Tibial artery (tissue), 4 donors: ENCODE results near the gene UBE2G2.

ENCODE experiments used
- DNase-seq, 2 donors: peaks; one replicate each; pipeline ENCODE4 v3.0.0-alpha.2; 2019
- H3K27ac ChIP-seq, 2 donors: fragments of 200-600 bp; sonication (generic) in 1 of 2; 1 replicate in 1 of 2; 2 replicates in 1 of 2; pipeline ENCODE4 v1.5.1; 2018 to 2019; ENCODE audit warnings: mild to moderate bottlenecking in 1 of 2
- H3K27me3 ChIP-seq, 2 donors: fragments of 200-600 bp; sonication (generic) in 1 of 2; one replicate each; pipeline versions ENCODE4 v1.5.1 to v1.6.0; 2016 to 2019
- H3K36me3 ChIP-seq, 3 donors: fragments of 200-600 bp; sonication (generic) in 2 of 3; one replicate each; pipeline ENCODE4 v1.5.1; 2016 to 2019; ENCODE audit warnings: mild to moderate bottlenecking in 2 of 3
- H3K4me1 ChIP-seq, 4 donors: fragments of 200-600 bp; sonication (generic) in 2 of 4; 1 replicate in 3 of 4; 2 replicates in 1 of 4; pipeline ENCODE4 v1.5.1; 2016 to 2019
- H3K4me3 ChIP-seq, 2 donors: fragments of 200-600 bp; sonication (generic) in 1 of 2; 1 replicate in 1 of 2; 2 replicates in 1 of 2; pipeline ENCODE4 v1.5.1; 2018 to 2019; ENCODE audit warnings: mild to moderate bottlenecking in 2 of 2
- H3K9me3 ChIP-seq, 3 donors: fragments of 200-600 bp; sonication (generic) in 1 of 3; one replicate each; pipeline ENCODE4 v1.5.1; 2016 to 2019
- intact Hi-C: fragments of 100-400 bp; cut with DNase I; formaldehyde crosslinking; loops from one replicate; pipeline ENCODE4 v1.15.0; 2023; ENCODE audit warnings: low total_unique reads
- TF ChIP-seq, protein P1 (sequence below), 2 experiments: fragments of 200-600 bp in 1 of 2; fragments of 450-650 bp in 1 of 2; IDR thresholded peaks; one replicate each; pipeline ENCODE4 v1.5.1; 2017 to 2019; ENCODE audit warnings: antibody characterized with exemption in 2 of 2, mild to moderate bottlenecking in 1 of 2, moderate library complexity in 1 of 2

UBE2G2 gene

DNA sequence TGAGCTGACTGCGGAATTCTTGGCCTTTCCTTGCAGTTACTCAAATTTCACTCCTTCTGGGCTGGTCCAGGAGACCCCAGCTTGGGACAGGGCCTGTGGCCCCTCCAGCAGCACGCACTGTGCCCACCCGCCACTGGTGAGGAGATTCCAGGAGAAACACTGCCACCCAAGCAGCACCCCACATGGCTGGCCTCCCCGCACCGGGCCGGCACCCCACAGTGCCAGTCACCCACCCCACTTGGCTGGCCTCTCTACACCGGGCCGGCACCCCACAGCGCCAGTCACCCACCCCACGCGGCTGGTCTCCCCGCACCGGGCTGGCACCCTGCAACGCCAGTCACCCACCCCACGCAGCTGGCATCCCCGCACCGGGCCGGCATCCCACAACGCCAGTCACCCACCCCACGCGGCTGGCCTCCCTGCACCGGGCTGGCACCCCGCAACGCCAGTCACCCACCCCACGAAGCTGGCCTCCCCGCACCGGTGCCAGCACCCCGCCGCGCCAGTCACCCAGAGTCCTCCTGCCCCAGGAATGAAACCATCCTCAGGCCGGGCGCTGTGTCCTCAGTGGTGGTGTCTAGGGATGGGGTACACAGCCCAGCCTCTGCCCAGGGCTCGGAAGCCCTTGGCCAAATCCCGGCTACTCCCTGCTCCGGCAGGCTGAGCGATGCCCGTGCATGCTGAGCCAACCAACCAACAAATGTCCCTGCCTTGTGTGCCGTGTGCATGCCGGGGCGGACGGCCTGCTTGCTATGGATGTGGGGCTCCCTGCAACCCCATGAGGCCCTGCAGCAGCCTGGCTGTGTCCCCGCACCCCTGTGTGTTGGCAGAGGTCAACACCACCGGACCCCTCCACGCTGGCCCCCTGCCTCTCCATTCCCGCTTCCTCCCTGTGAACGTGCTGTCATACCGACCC lies 51.6 kb downstream of the UBE2G2 start:
- no peaks in the 10 kb centered on the region for H3K36me3 ChIP-seq

DNA sequence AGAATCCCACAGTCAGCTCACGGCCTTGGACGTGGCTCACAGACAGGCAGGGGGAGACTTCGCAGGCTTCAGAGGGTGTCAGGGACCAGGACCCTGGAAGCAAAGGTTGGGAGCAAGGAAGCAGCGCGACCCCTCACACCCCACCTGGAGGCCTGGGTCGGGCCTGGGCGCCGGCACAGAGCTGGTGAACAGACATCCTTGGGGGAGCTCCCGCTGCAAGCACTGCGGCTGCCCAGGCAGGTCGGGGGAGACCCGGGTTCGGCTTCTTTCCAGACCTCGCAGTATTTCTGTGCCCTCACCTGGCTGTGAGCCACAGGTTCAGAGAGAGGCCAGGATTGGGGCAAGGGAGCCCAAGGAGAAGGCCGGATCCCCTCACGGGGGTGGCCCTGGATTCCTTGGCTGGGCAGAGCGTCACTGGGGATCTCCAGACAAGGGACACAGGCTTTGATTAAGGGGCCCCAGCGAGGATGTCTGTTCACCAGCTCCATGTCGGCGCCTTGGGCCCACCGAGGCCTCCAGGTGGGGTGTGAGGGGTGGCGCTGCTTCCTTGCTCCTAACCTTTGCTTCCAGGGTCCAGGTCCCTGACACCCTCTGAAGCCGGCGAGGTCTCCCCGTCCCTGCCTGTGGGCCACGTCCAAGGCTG lies 52.4 kb downstream of the UBE2G2 start:
- Histone ChIP-seq H3K27me3 (peaks cover 0 to 51% of the 10 kb centered on the region in 2 donors), H3K9me3 (no peaks in the 10 kb centered on the region), H3K36me3 (no peaks in the 10 kb centered on the region), H3K27ac (no peak overlapping the region), H3K4me1 (peaks cover 0 to 6% (median 0%) of the 10 kb centered on the region in 4 donors), H3K4me3 (no peak overlapping the region)
- intact Hi-C loops = no loop called here
- TF ChIP-seq, protein P1, sequence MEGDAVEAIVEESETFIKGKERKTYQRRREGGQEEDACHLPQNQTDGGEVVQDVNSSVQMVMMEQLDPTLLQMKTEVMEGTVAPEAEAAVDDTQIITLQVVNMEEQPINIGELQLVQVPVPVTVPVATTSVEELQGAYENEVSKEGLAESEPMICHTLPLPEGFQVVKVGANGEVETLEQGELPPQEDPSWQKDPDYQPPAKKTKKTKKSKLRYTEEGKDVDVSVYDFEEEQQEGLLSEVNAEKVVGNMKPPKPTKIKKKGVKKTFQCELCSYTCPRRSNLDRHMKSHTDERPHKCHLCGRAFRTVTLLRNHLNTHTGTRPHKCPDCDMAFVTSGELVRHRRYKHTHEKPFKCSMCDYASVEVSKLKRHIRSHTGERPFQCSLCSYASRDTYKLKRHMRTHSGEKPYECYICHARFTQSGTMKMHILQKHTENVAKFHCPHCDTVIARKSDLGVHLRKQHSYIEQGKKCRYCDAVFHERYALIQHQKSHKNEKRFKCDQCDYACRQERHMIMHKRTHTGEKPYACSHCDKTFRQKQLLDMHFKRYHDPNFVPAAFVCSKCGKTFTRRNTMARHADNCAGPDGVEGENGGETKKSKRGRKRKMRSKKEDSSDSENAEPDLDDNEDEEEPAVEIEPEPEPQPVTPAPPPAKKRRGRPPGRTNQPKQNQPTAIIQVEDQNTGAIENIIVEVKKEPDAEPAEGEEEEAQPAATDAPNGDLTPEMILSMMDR (IDR thresholded peaks at IDR 0.05) = no peak
- peak in 1 of 2 donors; percentile 49 for DNase-seq

More for the DNA sequence above, 51.6 kb downstream of the UBE2G2 start:
- no peak overlapping the region for H3K4me3 ChIP-seq
- TF ChIP-seq, protein P1 (IDR thresholded peaks at IDR 0.05) = no peak
- intact Hi-C loops = no loop called here
- no peaks in the 10 kb centered on the region for H3K9me3 ChIP-seq
- peaks cover 0 to 6% (median 0%) of the 10 kb centered on the region in 4 donors for H3K4me1 ChIP-seq
- no peak overlapping the region for H3K27ac ChIP-seq
- peak in 1 of 2 donors; percentile 56 for DNase-seq
- H3K27me3 ChIP-seq = peaks cover 0 to 51% of the 10 kb centered on the region in 2 donors

DNA sequence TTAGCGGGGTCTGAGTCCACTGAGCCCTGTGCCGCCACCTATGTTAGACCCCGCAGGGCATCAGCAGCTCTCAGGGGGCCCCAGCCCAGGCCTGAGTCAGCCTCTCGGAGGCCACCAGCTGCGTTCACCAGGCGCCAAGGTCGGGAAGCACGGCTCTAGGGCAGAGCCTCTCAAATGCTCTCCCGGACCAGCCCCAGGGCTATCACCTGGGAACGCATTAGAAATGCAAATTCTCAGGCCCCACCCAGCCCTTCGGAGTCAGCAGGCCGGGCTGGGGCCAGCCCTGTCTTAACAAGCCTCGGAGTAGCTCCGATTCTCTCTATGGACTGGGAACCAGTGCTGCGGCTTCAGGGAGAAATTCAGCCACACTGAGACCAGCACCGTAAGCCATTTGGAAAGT lies 53.0 kb downstream of the UBE2G2 start:
- Histone ChIP-seq H3K36me3 (no peaks in the 10 kb centered on the region), H3K9me3 (no peaks in the 10 kb centered on the region), H3K27ac (no peak overlapping the region), H3K4me1 (peaks cover 0 to 6% (median 0%) of the 10 kb centered on the region in 4 donors), H3K4me3 (no peak overlapping the region), H3K27me3 (peaks cover 0 to 51% of the 10 kb centered on the region in 2 donors)
- intact Hi-C loops = no loop called here
- TF ChIP-seq, protein P1 (IDR thresholded peaks at IDR 0.05) = no peak
- no peak for DNase-seq

DNA sequence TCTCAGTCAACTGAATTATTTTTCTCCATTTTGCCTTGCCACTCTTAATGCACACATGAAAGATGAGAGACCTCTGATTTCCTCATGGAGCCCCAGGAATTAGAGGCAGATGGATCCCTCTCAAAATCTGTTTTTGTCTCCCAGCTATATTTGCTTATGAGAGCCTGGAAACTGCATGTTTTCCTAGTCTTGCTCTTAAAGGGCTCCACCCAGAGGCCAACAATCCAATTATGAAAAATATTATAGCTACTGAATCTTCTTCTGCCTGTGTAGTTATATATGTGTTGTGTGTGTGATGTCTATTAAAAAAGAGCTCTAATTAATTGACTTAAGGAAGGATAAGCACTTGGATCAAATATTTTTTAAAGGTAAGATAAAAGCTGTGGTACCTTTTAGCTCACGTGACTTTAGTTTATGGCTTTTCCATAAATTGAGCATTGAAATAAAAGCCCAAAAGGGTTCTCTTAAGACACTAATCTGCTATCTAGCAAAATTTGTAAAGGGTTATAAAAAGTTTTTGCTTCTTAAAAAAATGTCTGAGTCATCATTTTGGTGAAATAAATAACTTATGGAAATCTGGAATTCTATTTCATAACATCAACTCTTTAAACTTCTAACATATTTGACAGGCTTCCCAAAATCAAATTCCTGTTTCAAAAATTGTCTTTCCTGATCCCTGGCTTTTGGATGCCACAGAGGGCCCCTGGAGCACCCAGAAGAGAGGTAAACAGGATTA lies 59.0 kb downstream of the UBE2G2 start:
- intact Hi-C loops = no loop called here
- Histone ChIP-seq H3K27me3 (no peaks in the 10 kb centered on the region), H3K36me3 (no peaks in the 10 kb centered on the region), H3K4me3 (no peak overlapping the region), H3K27ac (no peak overlapping the region), H3K9me3 (peaks cover 4 to 21% (median 21%) of the 10 kb centered on the region in 3 donors), H3K4me1 (no peaks in the 10 kb centered on the region)
- TF ChIP-seq, protein P1 (IDR thresholded peaks at IDR 0.05) = no peak
- no peak for DNase-seq

DNA sequence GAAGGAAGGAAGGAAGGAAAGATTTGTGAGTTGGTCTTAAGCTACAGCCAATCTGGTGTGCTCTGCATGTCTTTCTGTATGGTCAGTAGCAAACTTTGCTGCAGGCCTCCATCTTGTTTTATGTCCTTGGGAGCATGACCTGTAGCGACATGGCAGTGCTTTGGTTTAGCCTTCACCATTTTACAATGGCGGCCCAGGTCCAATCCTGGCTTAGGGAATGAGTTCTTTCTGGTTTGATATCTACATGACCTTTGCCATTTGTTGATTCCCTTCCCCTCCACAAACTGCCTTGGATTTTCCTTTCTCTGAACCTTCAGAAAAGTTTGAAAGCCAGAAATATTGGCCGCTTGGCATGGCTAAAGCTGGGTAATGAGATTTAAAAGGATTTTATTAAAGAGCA lies 59.7 kb downstream of the UBE2G2 start:
- TF ChIP-seq, protein P1 (IDR thresholded peaks at IDR 0.05) = no peak
- intact Hi-C loops = no loop called here
- Histone ChIP-seq H3K9me3 (peaks cover 4 to 28% (median 27%) of the 10 kb centered on the region in 3 donors), H3K27me3 (no peaks in the 10 kb centered on the region), H3K36me3 (no peaks in the 10 kb centered on the region), H3K4me1 (no peaks in the 10 kb centered on the region), H3K4me3 (no peak overlapping the region), H3K27ac (no peak overlapping the region)
- no peak for DNase-seq
